Breast epithelium (tissue), 4 donors: ENCODE results near the gene LY6G5B. TPM values are rescaled to one million over a fixed set of nuclear protein-coding genes. Genes with fewer than 3 reads are reported as not detected.

Experiments
- DNase-seq, 2 donors: peaks; one replicate each; pipeline ENCODE4 v3.0.0-alpha.2; 2019; ENCODE audit warnings: low spot score in 2 of 2
- H3K27ac ChIP-seq, 2 donors: fragments of 200-600 bp; sonication (generic) in 1 of 2; one replicate each; pipeline ENCODE4 v1.5.1; 2016 to 2019; ENCODE audit warnings: mild to moderate bottlenecking in 1 of 2
- H3K27me3 ChIP-seq, 2 donors: fragments of 200-600 bp; sonication (generic) in 1 of 2; one replicate each; pipeline versions ENCODE4 v1.5.1 to v1.6.0; 2017 to 2019; ENCODE audit warnings: control low read depth in 1 of 2, mild to moderate bottlenecking in 1 of 2
- H3K36me3 ChIP-seq: fragments of 200-600 bp; one replicate; pipeline ENCODE4 v1.5.1; 2019
- H3K4me1 ChIP-seq, 2 donors: fragments of 200-600 bp; sonication (generic); one replicate each; pipeline ENCODE4 v1.5.1; 2016 to 2019; ENCODE audit warnings: control low read depth in 1 of 2
- H3K4me3 ChIP-seq, 3 donors: fragments of 200-600 bp; sonication (generic); 1 replicate in 2 of 3; 2 replicates in 1 of 3; pipeline ENCODE4 v1.5.1; 2016 to 2019; ENCODE audit warnings: mild to moderate bottlenecking in 3 of 3, moderate library complexity in 2 of 3
- H3K9me3 ChIP-seq, 2 donors: fragments of 200-600 bp; sonication (generic) in 1 of 2; one replicate each; pipeline ENCODE4 v1.5.1; 2016 to 2019; ENCODE audit warnings: control low read depth in 1 of 2
- POLR2A ChIP-seq: fragments of 450-650 bp; IDR thresholded peaks from one replicate; pipeline ENCODE4 v1.6.1; 2016; ENCODE audit warnings: antibody characterized with exemption, mild to moderate bottlenecking, moderate library complexity
- POLR2AphosphoS5 ChIP-seq, 3 donors: sonication (generic); formaldehyde crosslinking; IDR thresholded peaks; one replicate each; pipeline ENCODE4 v1.6.1; 2017; ENCODE audit warnings: antibody characterized with exemption in 3 of 3
- intact Hi-C: fragments of 100-400 bp; cut with DNase I; formaldehyde crosslinking; loops from one replicate; pipeline ENCODE4 v1.15.1; 2023; ENCODE audit warnings: low total_unique reads
- total RNA-seq, 3 donors: library from RNA; depleted of rRNA; stranded (reverse); fragments of >200 nt; gene quantifications; one replicate each; pipeline ENCODE4 v1.1.0, GENCODE V29; 2016
- TF ChIP-seq, protein P1 (sequence below), 3 donors: fragments of 450-650 bp; IDR thresholded peaks; one replicate each; pipeline ENCODE4 v1.5.1; 2016 to 2017; ENCODE audit warnings: antibody characterized with exemption in 3 of 3, mild to moderate bottlenecking in 3 of 3, moderate library complexity in 3 of 3

LY6G5B gene
- total RNA-seq, 3 donors from 2014 or later, result 6.2 to 12.7 (median 8.5) TPM

- Histone ChIP-seq H3K36me3 (peaks cover 40% of the 10 kb centered on the region), H3K4me3 (no peak overlapping the region), H3K27me3 (no peaks in the 10 kb centered on the region), H3K9me3 (no peaks in the 10 kb centered on the region), H3K27ac (no peak overlapping the region), H3K4me1 (no peaks in the 10 kb centered on the region)
- DNase-seq, result no peak
- intact Hi-C loops, result no loop called here
- TF ChIP-seq, protein P1, sequence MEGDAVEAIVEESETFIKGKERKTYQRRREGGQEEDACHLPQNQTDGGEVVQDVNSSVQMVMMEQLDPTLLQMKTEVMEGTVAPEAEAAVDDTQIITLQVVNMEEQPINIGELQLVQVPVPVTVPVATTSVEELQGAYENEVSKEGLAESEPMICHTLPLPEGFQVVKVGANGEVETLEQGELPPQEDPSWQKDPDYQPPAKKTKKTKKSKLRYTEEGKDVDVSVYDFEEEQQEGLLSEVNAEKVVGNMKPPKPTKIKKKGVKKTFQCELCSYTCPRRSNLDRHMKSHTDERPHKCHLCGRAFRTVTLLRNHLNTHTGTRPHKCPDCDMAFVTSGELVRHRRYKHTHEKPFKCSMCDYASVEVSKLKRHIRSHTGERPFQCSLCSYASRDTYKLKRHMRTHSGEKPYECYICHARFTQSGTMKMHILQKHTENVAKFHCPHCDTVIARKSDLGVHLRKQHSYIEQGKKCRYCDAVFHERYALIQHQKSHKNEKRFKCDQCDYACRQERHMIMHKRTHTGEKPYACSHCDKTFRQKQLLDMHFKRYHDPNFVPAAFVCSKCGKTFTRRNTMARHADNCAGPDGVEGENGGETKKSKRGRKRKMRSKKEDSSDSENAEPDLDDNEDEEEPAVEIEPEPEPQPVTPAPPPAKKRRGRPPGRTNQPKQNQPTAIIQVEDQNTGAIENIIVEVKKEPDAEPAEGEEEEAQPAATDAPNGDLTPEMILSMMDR (IDR thresholded peaks at IDR 0.05), result no peak
- TF ChIP-seq POLR2AphosphoS5 (IDR thresholded peaks at IDR 0.05) (no peak), POLR2A (no peak)
These were observed 29.2 kb upstream of the LY6G5B start for GRCh38 chr6:31640612-31641011.

DNA sequence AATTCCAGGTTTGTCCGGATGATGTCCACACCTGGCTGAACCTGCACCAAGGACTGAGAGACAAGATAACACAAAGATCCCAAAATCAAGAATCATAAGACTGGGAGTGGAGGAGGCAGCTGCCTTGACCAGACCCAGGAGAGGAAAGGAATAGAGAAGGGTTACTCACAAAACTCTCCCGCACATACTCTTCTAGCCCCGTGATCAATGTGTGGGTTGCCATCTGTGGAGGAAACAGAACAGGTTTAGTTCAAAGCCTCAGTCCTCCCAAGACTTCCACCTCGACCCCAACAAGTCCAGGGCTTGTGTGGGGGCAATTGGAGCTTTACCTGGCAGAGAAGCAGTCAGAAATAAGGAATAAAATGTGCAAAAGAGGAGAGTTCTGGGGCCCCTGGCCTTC lies 28.4 kb upstream of the LY6G5B start:
- no peak overlapping the region for H3K4me3 ChIP-seq
- H3K4me1 ChIP-seq, result no peaks in the 10 kb centered on the region
- no peak for TF ChIP-seq POLR2A
- TF ChIP-seq, protein P1 (IDR thresholded peaks at IDR 0.05), result no peak
- TF ChIP-seq POLR2AphosphoS5 (IDR thresholded peaks at IDR 0.05), result no peak
- no peaks in the 10 kb centered on the region for H3K9me3 ChIP-seq
- DNase-seq, result no peak
- H3K36me3 ChIP-seq, result peaks cover 40% of the 10 kb centered on the region
- H3K27me3 ChIP-seq, result no peaks in the 10 kb centered on the region
- H3K27ac ChIP-seq, result no peak overlapping the region
- intact Hi-C loops, result no loop called here

DNA sequence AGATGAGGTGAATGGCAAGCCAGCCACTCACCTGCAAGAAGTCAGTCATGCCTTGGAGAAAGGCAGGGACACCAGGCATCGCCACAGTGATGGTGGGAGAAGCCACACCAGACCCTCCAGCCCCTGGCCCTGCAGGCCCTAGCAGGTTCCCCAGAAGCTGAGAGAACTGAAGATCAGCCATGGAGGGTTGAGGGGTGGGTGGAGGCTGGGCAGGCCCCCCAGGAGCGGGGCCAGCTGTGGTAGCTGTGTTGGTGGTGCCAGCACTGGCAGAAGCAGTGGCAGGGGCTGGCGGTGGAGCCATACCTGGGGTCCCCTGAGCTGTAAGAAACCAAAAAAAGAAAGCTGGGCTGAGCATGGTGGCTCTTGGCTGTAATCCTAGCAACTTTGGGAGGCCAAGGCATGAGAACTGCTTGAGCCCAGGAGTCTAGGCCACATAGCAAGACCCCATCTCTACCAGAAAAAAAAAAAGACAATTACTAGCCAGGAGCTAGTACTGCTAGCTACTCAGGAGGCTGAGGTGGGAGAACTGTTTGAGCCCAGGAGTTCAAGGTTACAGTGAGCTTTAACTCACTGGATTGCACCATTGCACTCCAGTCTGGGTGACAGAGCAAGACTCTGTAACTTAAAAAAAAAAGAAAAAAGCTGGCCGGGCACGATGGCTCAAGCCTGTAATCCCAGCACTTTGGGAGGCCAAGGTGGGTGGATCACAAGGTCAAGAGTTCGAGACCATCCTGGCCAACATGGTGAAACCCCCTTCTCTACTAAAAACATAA lies 26.8 kb upstream of the LY6G5B start:
- no peaks in the 10 kb centered on the region for H3K27me3 ChIP-seq
- peaks cover 40% of the 10 kb centered on the region for H3K36me3 ChIP-seq
- intact Hi-C loops, result no loop called here
- DNase-seq, result no peak
- H3K4me1 ChIP-seq, result no peaks in the 10 kb centered on the region
- no peak overlapping the region for H3K27ac ChIP-seq
- H3K9me3 ChIP-seq, result no peaks in the 10 kb centered on the region
- no peak for TF ChIP-seq POLR2AphosphoS5 (IDR thresholded peaks at IDR 0.05)
- TF ChIP-seq, protein P1 (IDR thresholded peaks at IDR 0.05), result no peak
- no peak for TF ChIP-seq POLR2A
- H3K4me3 ChIP-seq, result no peak overlapping the region

DNA sequence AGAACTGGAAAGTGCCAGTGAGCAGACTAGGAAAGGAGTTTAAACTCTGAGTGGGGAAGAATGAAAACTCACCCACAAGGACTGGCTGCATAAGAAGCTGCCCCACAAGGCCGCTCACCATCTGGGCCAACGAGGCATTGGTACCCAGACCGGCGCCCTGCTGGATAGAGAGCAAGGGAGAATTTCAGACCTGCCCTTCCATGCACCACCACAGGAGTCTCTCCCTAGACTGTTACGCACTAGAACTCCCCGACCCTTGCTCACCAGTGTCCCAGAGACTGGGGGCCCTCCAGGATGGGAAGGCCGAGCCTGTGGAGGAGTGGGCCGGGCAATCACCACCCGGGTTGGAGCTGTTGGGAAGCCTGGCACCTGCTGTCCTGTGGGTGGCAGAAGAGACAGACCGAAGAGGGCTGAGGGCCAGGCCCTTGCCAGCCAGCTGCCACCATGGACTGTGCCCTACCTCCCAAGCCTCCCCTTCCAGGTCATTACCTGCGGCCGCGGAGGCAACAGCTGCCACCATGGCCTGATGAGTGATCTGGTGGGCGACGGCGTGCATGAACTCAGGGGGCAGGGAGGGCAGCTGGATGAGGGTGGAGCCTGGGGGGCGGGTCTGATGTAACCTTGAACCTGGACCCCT lies 25.8 kb upstream of the LY6G5B start:
- Histone ChIP-seq H3K9me3 (no peaks in the 10 kb centered on the region), H3K27ac (no peak overlapping the region), H3K4me1 (no peaks in the 10 kb centered on the region), H3K4me3 (no peak overlapping the region), H3K27me3 (no peaks in the 10 kb centered on the region), H3K36me3 (peaks cover 41% of the 10 kb centered on the region)
- intact Hi-C loops, result no loop called here
- TF ChIP-seq, protein P1 (IDR thresholded peaks at IDR 0.05), result no peak
- TF ChIP-seq POLR2A (no peak), POLR2AphosphoS5 (IDR thresholded peaks at IDR 0.05) (no peak)
- DNase-seq, result no peak

DNA sequence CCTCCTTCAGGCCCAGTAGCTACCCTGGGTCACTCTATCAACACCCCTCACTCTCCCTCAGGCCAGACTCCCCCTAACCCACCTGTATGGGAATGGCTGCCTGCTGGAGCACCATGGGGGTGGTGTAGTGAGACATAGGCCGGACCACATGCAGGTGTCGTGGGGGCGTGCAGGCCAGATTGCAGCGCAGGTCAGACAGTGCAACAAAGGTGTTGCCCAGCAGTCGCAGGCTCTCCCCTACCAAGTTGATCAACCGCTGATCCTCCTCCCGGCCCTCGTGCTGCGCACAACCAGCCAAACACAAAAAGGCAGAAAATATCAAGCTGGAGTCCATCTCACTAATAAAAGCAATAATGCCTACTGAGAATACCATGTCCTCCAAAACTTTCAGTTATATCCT lies 24.5 kb upstream of the LY6G5B start:
- Histone ChIP-seq H3K9me3 (no peaks in the 10 kb centered on the region), H3K36me3 (peaks cover 40% of the 10 kb centered on the region), H3K27ac (no peak overlapping the region), H3K27me3 (no peaks in the 10 kb centered on the region), H3K4me3 (no peak overlapping the region), H3K4me1 (no peaks in the 10 kb centered on the region)
- intact Hi-C loops, result no loop called here
- TF ChIP-seq POLR2A (no peak), POLR2AphosphoS5 (IDR thresholded peaks at IDR 0.05) (no peak)
- TF ChIP-seq, protein P1 (IDR thresholded peaks at IDR 0.05), result no peak
- no peak for DNase-seq
